Peyer's patch (tissue), 4 donors: ENCODE data around the gene LMO1.

Source experiments
- POLR2A ChIP-seq, 2 donors: fragments of 450-650 bp; IDR thresholded peaks; one replicate each; pipeline ENCODE4 v1.5.1; 2017; ENCODE audit warnings: antibody characterized with exemption in 2 of 2, mild to moderate bottlenecking in 2 of 2, moderate library complexity in 2 of 2
- TF ChIP-seq, protein P1 (sequence below), 6 experiments: fragments of 450-650 bp in 4 of 6; fragments of 200-600 bp in 2 of 6; sonication (generic) in 1 of 6; IDR thresholded peaks; one replicate each; pipeline ENCODE4 v1.5.1; 2017 to 2019; ENCODE audit warnings: antibody characterized with exemption in 6 of 6, mild to moderate bottlenecking in 3 of 6, moderate library complexity in 1 of 6

DNA sequence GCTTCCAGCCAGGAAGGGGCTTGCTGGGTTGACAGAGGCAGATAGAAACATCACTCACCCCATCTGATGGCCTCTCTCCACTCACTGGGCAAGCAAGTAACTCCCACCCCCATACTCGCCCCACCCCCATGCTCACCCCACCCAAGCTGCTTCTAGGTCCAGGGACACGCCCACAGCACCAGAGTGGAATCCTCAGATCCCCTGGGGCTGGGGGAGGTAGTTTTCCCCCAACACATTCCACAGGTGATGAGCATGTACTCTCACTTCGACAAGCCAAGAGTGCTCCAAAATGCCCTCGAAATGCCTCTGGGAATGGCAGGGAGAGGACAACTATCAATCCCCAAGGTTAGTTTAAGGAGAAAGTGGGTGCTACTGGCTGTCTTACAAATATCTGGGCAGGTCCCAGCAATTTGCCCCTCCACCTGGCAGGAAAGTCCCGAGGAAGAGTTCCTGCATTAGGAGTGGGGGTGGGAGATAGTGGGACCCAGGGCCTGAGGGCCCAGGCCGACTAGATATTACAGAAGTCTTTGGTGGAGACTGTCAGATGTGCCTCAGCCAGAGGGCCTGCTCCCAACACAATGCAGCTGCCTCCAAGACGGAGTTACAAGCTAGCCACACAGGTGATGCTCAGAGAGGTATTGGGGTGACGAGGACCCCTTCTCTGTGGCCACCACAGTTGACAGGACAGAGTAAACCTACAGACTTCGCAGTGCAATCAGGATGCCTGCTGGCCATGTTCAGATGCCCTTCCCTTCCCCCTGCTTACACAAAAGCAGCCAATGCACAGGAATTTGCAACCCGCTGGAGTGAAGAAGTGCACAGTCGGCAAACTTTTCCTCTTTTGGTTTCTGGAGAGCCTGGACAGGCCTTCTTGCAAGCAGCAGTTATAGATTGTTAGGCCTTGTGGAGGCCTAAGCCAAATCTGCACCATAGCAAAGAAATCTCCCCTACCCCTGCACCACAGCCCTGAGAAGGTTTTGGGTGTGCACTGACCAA lies 2.9 kb upstream of the LMO1 start:
- TF ChIP-seq, protein P1, sequence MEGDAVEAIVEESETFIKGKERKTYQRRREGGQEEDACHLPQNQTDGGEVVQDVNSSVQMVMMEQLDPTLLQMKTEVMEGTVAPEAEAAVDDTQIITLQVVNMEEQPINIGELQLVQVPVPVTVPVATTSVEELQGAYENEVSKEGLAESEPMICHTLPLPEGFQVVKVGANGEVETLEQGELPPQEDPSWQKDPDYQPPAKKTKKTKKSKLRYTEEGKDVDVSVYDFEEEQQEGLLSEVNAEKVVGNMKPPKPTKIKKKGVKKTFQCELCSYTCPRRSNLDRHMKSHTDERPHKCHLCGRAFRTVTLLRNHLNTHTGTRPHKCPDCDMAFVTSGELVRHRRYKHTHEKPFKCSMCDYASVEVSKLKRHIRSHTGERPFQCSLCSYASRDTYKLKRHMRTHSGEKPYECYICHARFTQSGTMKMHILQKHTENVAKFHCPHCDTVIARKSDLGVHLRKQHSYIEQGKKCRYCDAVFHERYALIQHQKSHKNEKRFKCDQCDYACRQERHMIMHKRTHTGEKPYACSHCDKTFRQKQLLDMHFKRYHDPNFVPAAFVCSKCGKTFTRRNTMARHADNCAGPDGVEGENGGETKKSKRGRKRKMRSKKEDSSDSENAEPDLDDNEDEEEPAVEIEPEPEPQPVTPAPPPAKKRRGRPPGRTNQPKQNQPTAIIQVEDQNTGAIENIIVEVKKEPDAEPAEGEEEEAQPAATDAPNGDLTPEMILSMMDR (IDR thresholded peaks at IDR 0.05), result no peak
- no peak for TF ChIP-seq POLR2A (IDR thresholded peaks at IDR 0.05)
